Measurements from ENCODE around the gene TCP11L2. TPM values are rescaled to one million over a fixed set of nuclear protein-coding genes. Genes with fewer than 3 reads are reported as not detected.

Gene TCP11L2
- total and polyA plus RNA-seq, 2 of the 13 experiments (the other 11 are each of a cell fraction or from before 2014, with no cell fraction given) = 4.6 to 24.1 TPM

DNA sequence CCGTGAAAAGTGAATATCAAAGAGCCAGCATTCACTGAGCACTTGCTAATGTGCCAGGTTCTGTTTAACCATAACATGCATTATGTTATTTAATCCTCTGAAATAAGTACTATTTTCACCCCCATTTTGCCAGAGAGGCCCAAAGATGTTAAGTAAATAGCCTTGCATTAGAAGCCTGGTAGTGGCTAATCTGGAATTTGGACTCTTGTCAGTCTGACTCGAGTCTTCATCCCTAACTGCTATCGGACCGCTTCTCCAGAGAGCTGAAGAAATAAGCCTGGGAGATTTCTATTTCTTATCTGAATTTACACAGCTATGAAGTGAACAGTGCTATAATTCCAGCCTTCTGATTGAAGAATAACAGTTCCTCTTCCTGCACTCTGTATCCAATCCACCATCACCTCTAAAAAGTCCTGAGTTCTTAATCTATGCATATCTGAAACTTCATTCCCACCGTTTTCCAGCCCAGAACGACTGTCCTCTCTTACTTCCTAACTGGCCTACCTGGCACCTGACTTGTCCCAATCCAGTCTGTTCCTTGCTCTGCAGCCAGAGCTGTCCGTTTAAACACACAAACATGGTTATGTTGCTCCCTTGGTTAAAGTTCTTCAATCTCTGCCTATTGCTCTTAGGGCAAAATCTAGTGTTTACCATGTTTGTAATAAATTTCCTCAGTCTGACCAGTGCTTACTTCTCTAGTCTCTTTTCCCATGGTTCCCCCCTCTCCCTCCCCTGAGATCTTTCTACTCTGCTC lies 57.3 kb downstream of the TCP11L2 start (continued):
- TF ChIP-seq RBFOX2 (IDR thresholded peaks at IDR 0.05; ENCODE audit: low read depth, low read length) (0 out of 2 replicates have a peak, but pooled peaks have one; percentile 28), LBX2 (CRISPR knock-in tag; IDR thresholded peaks at IDR 0.05; ENCODE audit: borderline replicate concordance) (no peak), MED8 (CRISPR knock-in tag; IDR thresholded peaks at IDR 0.05; ENCODE audit: insufficient replicate concordance) (no peak), GATAD2A (CRISPR knock-in tag; IDR thresholded peaks at IDR 0.05) (0 out of 2 replicates have a peak, but pooled peaks have one; percentile 11), ZBTB43 (CRISPR knock-in tag; conservative IDR thresholded peaks at IDR 0.05) (no peak), SRSF1 (optimal IDR thresholded peaks at IDR 0.05; ENCODE audit: low read depth, low read length) (no peak), ZNF317 (CRISPR knock-in tag; IDR thresholded peaks at IDR 0.05) (no peak), HNF4A (CRISPR knock-in tag; IDR thresholded peaks at IDR 0.05) (peak; percentile 57), YY1 (IDR thresholded peaks at IDR 0.05; ENCODE audit: insufficient read depth, insufficient replicate concordance, low read depth, low read length) (no peak), ZFP62 (CRISPR knock-in tag; IDR thresholded peaks at IDR 0.05) (no peak), SMARCC2 (IDR thresholded peaks at IDR 0.05) (no peak), RORA (CRISPR knock-in tag; IDR thresholded peaks at IDR 0.05) (no peak), ZNF101 (CRISPR knock-in tag; IDR thresholded peaks at IDR 0.05; ENCODE audit: borderline replicate concordance, low read depth) (no peak), ZNF12 (CRISPR knock-in tag; IDR thresholded peaks at IDR 0.05) (no peak), DR1 (CRISPR knock-in tag; IDR thresholded peaks at IDR 0.05) (no peak), PHB2 (IDR thresholded peaks at IDR 0.05; ENCODE audit: partially characterized antibody) (no peak), HDAC2 (CRISPR knock-in tag; IDR thresholded peaks at IDR 0.05) (no peak), FIP1L1 (IDR thresholded peaks at IDR 0.05; ENCODE audit: borderline replicate concordance, insufficient read depth, low read depth, low read length) (no peak), MXD4 (CRISPR knock-in tag; IDR thresholded peaks at IDR 0.05) (no peak), FOXA3 (CRISPR knock-in tag; IDR thresholded peaks at IDR 0.05) (peak; percentile 74), NR0B2 (CRISPR knock-in tag; IDR thresholded peaks at IDR 0.05) (no peak), MYPOP (CRISPR knock-in tag; IDR thresholded peaks at IDR 0.05) (peak; percentile 37; the same call in 1 of the 2 replicates), ZFP37 (CRISPR knock-in tag; IDR thresholded peaks at IDR 0.05; ENCODE audit: borderline replicate concordance) (no peak), SP1 (IDR thresholded peaks at IDR 0.05) (no peak), SP1 (CRISPR knock-in tag; IDR thresholded peaks at IDR 0.05) (no peak)
- TF ChIP-seq, protein P1, sequence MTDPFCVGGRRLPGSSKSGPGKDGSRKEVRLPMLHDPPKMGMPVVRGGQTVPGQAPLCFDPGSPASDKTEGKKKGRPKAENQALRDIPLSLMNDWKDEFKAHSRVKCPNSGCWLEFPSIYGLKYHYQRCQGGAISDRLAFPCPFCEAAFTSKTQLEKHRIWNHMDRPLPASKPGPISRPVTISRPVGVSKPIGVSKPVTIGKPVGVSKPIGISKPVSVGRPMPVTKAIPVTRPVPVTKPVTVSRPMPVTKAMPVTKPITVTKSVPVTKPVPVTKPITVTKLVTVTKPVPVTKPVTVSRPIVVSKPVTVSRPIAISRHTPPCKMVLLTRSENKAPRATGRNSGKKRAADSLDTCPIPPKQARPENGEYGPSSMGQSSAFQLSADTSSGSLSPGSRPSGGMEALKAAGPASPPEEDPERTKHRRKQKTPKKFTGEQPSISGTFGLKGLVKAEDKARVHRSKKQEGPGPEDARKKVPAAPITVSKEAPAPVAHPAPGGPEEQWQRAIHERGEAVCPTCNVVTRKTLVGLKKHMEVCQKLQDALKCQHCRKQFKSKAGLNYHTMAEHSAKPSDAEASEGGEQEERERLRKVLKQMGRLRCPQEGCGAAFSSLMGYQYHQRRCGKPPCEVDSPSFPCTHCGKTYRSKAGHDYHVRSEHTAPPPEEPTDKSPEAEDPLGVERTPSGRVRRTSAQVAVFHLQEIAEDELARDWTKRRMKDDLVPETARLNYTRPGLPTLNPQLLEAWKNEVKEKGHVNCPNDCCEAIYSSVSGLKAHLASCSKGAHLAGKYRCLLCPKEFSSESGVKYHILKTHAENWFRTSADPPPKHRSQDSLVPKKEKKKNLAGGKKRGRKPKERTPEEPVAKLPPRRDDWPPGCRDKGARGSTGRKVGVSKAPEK (CRISPR knock-in tag; IDR thresholded peaks at IDR 0.05; ENCODE audit: borderline replicate concordance) = no peak
